T-helper 2 cell treated with Interferon-gamma antibody and Interleukin-4, amounts not matched to agents 5 μg/mL and 100 μg/mL, for 36 hours (primary cell): Measurements from ENCODE around the gene TMOD3.

ENCODE experiments used
- DNase-seq: peaks from one replicate; pipeline ENCODE4 v3.0.0; 2021; ENCODE audit warnings: low spot score
- H3K27ac Mint-ChIP-seq: one replicate; pipeline ENCODE4 v1.8.0; 2021; ENCODE audit warnings: mild to moderate bottlenecking, mixed read lengths
- H3K27me3 Mint-ChIP-seq: one replicate; pipeline ENCODE4 v1.8.0; 2021; ENCODE audit warnings: low read depth, mixed read lengths
- H3K36me3 Mint-ChIP-seq: one replicate; pipeline ENCODE4 v1.8.0; 2021; ENCODE audit warnings: low read depth, mixed read lengths
- H3K4me1 Mint-ChIP-seq: one replicate; pipeline ENCODE4 v1.8.0; 2021; ENCODE audit warnings: low read depth, mixed read lengths
- H3K4me3 Mint-ChIP-seq: one replicate; pipeline ENCODE4 v1.8.0; 2022; ENCODE audit warnings: mild to moderate bottlenecking, moderate library complexity, mixed read lengths
- H3K9me3 Mint-ChIP-seq: one replicate; pipeline ENCODE4 v1.8.0; 2021; ENCODE audit warnings: mixed read lengths

Gene TMOD3

DNA sequence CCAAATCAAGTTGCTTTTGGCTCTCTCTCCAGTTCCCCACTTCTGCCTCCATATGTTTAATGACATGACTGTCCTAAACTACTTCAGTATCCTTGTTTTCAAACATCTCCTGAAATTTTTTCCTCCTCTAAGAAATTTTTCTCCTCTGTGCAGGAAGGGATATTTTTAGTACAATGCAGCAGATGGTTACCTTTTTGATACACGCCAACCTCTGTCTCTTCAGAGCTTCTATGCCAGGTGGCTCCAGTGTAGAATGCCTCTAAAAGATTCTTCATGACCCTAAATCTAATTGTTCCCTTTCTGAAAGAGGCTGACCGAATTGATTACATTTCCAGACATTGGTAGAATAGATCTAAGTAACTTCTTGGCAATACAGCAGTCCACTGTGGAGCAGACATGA, 33.7 kb downstream of the TMOD3 start:
- no peak for DNase-seq
- H3K27ac Mint-ChIP-seq: peak overlapping the region; percentile 42
- H3K9me3 Mint-ChIP-seq: no peaks in the 10 kb centered on the region
- no peaks in the 10 kb centered on the region for H3K27me3 Mint-ChIP-seq
- peak overlapping the region; percentile 17 for H3K4me3 Mint-ChIP-seq
- peaks cover 37% of the 10 kb centered on the region for H3K4me1 Mint-ChIP-seq
- H3K36me3 Mint-ChIP-seq: peaks cover 50% of the 10 kb centered on the region

DNA sequence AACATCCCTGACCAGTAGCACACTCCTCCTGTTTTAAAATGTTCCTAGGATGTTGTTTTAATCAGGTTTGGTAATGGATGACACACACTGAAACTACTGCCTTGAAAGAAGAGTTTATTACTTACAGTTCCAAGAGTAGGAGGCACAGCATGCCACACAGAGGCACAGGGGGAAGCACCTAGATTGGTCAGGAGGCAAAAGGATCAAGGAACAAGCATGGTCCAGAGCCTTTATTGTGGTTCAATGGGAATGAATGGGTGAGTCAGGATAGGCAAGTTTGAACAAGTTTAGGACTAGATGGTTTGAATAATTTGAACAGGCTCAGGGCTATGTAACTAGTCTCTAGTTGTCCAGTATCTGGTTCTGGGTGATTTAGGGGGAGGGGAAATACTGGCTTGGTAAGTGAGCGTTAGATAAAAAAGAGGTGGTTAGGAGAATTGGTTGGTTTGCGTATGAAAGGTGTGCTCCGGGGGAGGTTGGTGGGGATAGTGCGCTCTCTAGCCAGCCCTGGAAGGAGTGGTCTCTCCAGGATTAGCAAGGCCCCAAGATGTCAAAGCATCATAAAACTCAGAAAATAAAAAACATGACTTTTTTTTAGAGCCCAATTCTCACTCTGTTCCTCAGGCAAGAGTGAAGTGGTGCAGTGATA, 35.1 kb downstream of the TMOD3 start:
- H3K36me3 Mint-ChIP-seq: peaks cover 49% of the 10 kb centered on the region

DNA sequence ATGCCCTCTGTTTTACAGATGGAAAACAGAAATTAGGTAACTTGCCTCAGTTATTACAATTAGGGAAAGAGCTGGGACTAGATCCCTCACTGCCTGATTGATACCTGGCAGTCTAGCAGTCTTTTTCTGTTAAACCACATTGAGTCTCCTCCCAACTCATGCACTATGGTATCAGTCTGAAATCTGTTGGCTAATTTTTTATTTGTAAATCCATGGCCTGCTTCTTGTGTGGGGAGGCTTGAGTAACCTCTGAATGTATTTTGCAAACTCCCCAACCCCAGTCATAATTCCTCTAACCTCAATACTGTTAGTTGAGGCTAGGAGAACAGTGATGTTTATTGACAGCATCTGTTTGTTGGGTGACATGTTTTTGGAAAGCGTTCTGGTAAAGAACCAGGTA, 35.9 kb downstream of the TMOD3 start:
- H3K4me1 Mint-ChIP-seq: peaks cover 34% of the 10 kb centered on the region
- no peak overlapping the region for H3K4me3 Mint-ChIP-seq
- DNase-seq: no peak
- H3K27me3 Mint-ChIP-seq: no peaks in the 10 kb centered on the region
- peaks cover 46% of the 10 kb centered on the region for H3K36me3 Mint-ChIP-seq
- H3K9me3 Mint-ChIP-seq: no peaks in the 10 kb centered on the region
- H3K27ac Mint-ChIP-seq: no peak overlapping the region

More for the DNA sequence above, 35.1 kb downstream of the TMOD3 start:
- Mint-ChIP-seq H3K9me3 (no peaks in the 10 kb centered on the region), H3K4me1 (peaks cover 37% of the 10 kb centered on the region), H3K27ac (no peak overlapping the region), H3K27me3 (no peaks in the 10 kb centered on the region), H3K4me3 (no peak overlapping the region)
- peak; percentile 14 for DNase-seq

DNA sequence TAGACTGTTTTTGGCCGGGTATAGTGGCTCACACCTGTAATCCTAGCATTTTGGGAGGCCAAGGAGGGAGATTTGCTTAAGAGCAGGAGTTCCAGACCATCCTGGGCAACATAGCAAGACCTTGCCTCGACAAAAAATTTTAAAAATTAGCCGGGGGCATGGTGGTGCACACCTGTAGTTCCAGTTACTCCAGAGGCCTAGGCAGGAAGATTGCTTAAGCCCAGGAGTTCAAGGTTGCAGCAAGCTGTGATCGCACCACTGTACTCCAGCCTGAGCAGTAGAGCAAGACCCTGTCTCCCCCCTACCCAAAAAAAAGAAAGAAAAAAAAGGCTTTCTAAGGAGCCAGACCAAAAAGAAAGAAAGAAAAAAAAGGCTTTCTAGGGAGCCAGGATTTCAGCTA, 36.7 kb downstream of the TMOD3 start:
- no peak for DNase-seq
- Mint-ChIP-seq H3K9me3 (no peaks in the 10 kb centered on the region), H3K4me3 (no peak overlapping the region), H3K27ac (no peak overlapping the region), H3K4me1 (peaks cover 30% of the 10 kb centered on the region), H3K36me3 (peaks cover 50% of the 10 kb centered on the region), H3K27me3 (no peaks in the 10 kb centered on the region)

DNA sequence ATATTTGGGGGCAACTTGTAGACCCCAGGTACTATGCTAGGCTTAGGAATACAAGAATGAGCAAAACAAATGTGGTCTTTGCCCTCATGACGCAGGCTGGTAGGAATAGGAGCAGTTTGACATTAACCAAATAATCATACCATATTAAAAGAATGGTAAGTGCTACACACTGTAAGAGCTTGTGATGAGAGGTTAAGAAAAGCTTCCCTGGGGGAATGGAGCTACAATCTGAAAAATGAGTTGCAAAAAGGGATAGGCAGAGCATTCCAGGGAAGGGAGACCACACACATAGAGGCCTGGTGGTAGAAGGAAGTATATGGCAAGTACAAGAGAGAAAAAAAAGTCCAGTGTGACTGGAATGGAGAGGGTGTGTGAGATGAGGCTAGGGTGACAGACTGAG, 37.3 kb downstream of the TMOD3 start:
- Mint-ChIP-seq H3K27ac (no peak overlapping the region), H3K4me1 (peaks cover 26% of the 10 kb centered on the region), H3K36me3 (peaks cover 53% of the 10 kb centered on the region), H3K9me3 (no peaks in the 10 kb centered on the region), H3K4me3 (no peak overlapping the region), H3K27me3 (no peaks in the 10 kb centered on the region)
- DNase-seq: no peak

DNA sequence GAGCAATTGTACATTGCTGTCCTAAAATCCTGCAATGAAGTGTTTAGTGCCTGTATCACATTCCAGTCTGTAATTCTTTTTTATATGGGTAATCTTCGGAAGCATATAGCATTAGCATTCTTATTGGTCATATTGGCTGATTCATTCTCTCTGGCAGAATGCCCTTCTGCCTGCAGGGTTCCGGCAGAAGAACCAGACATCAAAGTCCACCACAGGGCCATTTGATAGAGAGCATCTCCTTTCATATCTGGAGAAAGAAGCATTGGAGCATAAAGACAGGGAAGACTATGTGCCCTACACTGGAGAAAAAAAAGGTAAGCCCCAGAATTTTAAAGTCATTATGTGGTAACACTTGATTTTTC, 39.6 kb downstream of the TMOD3 start:
- Mint-ChIP-seq H3K36me3 (peaks cover 47% of the 10 kb centered on the region), H3K27ac (no peak overlapping the region), H3K4me1 (peaks cover 14% of the 10 kb centered on the region), H3K9me3 (no peaks in the 10 kb centered on the region), H3K4me3 (no peak overlapping the region), H3K27me3 (no peaks in the 10 kb centered on the region)
- DNase-seq: no peak

DNA sequence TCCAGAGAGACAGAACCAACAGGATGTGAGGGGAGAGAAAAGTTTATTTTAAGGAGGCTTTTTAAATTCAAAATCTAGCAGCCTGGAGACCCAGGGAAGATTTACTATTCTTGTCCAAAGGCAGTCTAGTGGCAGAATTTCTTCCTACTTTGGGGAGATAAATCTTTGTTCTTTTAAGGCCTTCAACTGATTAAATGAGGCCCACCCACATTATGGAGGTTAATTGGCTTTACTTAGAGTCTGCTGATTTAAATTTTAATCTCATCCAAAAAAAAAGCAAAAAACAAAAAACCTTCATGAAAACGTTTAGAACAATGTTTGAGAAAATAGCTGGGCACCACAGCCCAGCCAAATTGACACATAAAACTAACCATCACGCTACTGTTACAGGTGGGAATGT, 41.3 kb downstream of the TMOD3 start:
- Mint-ChIP-seq H3K9me3 (no peaks in the 10 kb centered on the region), H3K4me1 (peaks cover 7% of the 10 kb centered on the region), H3K27ac (no peak overlapping the region), H3K36me3 (peaks cover 41% of the 10 kb centered on the region), H3K4me3 (no peak overlapping the region), H3K27me3 (no peaks in the 10 kb centered on the region)
- no peak for DNase-seq

DNA sequence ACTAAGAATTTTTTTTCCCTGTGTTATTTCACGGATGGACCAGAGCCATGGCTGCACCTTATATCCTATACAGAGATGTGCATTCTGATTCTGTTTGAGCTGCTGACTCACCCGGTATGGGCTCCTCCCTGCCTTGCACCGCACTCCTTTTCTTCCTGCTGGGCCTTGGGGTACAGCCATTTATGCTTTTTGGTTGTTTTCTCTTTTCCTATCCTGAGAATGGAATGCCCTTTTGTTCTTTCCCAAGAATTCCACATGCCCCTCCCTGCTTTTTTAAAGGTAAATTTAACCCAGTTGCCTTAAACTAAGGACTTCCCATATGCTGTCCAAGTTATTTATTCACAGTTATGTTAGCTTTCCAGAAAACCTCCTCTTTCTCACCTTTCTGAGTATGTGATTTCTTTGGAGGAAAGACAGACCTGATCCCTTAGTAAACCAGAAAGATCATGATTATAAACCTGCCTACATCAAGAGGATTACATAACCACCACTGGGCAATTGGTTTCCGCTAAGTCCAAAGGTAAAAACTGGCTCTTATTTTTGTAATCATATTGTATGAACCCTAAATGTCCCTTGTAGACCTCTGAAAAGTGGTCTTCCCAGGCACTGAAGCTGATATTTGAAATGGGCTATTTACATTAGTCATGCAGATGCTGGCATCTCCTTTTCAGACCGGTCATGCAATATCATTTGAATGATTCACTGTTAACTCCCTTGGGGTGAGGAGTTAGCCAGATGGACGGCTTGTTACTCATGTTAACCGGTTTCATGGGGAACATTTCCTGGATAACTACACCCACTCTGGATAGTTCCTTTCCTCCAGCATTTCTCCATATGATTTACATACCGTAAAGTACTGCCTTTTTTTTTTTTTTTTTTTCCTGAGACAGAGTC, 45.5 kb downstream of the TMOD3 start:
- DNase-seq: no peak
- no peak overlapping the region for H3K4me3 Mint-ChIP-seq
- H3K27ac Mint-ChIP-seq: no peak overlapping the region
- H3K27me3 Mint-ChIP-seq: no peaks in the 10 kb centered on the region
- peaks cover 36% of the 10 kb centered on the region for H3K36me3 Mint-ChIP-seq
- H3K4me1 Mint-ChIP-seq: peaks cover 10% of the 10 kb centered on the region
- no peaks in the 10 kb centered on the region for H3K9me3 Mint-ChIP-seq

DNA sequence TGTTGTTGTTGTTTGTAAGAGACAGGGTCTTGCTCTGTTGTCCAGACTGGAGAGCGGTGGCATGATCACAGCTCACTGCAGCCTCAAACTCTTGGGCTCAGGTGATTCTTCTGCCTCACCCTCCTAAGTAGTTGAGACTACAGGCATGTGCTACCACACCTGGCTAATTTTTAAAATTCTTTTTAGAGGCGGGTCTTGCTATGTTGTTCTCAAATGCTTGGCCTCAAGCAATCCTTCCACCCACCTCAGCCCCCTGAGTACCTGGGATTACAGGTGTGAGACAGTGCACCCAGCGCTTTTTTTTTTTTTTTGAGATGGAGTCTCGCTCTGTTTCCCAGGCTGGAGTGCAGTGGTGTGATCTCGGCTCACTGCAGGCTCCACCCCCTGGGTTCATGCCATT, 46.7 kb downstream of the TMOD3 start:
- Mint-ChIP-seq H3K4me1 (peaks cover 10% of the 10 kb centered on the region), H3K9me3 (no peaks in the 10 kb centered on the region), H3K27ac (no peak overlapping the region), H3K27me3 (no peaks in the 10 kb centered on the region), H3K4me3 (no peak overlapping the region), H3K36me3 (peaks cover 29% of the 10 kb centered on the region)
- no peak for DNase-seq

DNA sequence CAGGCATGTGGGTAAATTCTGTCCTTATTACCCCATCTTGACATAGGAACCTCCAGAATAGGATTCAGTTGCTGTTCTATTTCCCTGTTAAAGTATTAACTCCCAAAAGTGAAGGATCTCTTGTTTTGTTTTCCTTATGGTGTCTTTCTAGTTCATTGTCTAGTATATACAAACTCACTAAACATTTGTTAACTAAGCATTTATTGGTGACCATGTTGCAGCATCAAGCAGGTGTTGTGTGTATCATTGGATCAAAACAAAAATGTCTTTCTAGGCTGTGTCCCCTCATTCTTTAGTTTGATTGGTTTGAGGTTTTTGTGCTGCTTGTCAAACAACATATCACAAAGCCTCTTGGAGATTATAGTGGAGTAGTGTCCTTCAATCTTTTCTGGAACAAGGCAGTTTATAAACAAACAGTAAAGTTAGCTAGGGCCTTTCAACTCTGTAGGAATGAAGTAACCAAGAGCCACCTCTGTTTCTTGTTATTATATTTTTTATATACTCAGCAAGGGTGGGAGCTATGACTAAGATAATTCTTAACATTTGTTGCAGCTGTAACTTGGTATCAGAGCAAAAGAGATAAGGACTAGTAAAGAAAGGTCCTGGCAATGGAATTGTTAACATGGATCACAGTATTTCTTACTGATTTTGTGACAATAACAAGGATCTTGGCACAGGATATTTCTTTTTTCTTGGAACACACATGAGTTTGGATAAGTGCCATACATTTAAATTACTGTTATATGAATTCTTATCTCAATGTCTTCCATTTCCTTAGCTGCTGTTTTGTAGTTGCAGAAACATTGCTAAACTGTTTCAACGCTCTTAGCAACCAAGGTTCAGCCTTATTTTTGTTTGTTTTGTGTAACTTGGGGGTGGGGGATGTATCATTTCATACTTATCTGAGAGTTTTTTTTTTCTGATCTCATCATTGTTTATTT, 49.3 kb downstream of the TMOD3 start:
- Mint-ChIP-seq H3K27ac (no peak overlapping the region), H3K4me3 (no peak overlapping the region), H3K4me1 (peaks cover 10% of the 10 kb centered on the region), H3K9me3 (no peaks in the 10 kb centered on the region), H3K27me3 (no peaks in the 10 kb centered on the region), H3K36me3 (peaks cover 22% of the 10 kb centered on the region)
- no peak for DNase-seq

DNA sequence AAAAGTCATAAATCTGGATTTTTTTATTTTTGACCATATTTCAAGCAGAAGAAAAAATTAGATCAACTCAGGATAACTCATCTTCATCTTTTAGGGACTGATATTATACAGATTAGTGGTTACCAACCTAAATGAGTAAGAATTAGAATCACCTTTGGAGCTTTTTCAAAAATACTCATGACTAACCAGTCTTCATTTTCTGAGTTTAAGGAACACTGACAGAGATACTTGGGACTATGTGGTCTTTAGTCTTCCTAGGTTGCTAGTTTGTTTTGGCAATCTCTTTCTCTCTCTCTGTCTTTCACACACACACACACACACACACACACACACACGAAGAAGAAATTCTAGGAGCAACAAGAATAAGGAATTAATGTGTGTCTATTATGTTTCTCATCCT, 50.1 kb downstream of the TMOD3 start:
- H3K4me3 Mint-ChIP-seq: no peak overlapping the region
- DNase-seq: no peak

DNA sequence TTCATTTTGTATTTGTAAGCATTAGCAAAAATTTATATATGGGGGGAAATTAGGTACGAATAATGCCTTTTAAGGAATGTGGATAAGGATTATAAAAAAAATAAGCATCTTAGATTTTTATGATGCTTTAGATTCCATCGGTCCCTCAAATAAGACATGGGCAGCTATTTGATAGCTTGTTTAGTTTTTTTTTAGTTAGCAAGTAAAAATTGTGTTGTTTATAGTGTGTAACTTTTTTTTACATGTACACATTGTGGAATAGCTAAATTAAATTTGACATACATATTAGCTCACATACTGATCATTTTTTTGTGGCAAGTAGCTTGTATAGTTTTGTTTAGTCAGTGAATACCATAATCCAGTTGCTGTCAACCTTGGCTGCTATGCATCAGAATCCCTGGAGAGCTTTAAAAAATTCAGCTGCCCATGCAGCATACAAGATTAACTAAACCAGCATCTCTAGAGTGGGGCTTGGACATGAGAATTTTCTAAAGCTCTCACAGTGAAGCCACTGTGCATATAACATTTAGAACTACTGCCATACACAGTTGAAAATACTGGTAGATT, 53.9 kb downstream of the TMOD3 start:
- Mint-ChIP-seq H3K27me3 (no peaks in the 10 kb centered on the region), H3K9me3 (no peaks in the 10 kb centered on the region), H3K4me1 (peaks cover 7% of the 10 kb centered on the region), H3K4me3 (no peak overlapping the region), H3K27ac (no peak overlapping the region), H3K36me3 (peaks cover 20% of the 10 kb centered on the region)
- DNase-seq: no peak

More for the DNA sequence above, 50.1 kb downstream of the TMOD3 start:
- Mint-ChIP-seq H3K36me3 (peaks cover 23% of the 10 kb centered on the region), H3K27me3 (no peaks in the 10 kb centered on the region), H3K4me1 (peaks cover 10% of the 10 kb centered on the region), H3K9me3 (no peaks in the 10 kb centered on the region), H3K27ac (no peak overlapping the region)

DNA sequence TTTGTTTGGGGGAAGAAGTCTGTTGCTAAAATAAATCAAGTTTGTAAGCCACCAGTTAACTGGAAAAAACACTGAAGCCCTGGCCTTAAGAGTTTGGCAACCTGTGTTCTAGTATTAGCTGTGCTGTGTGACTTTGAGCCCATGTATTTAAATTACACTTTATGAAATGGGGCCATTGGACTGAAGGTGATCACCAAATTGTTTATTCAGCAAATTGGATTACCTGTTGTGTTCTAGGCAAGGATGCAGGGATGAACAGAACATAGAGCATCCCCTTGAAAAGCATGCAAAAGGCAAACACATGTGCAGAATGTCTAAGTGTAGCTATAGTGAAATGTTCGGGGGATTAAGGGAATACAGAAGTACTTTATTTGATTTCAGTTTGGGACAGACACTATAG, 54.6 kb downstream of the TMOD3 start:
- no peak for DNase-seq
- H3K4me1 Mint-ChIP-seq: peaks cover 3% of the 10 kb centered on the region
- peaks cover 21% of the 10 kb centered on the region for H3K36me3 Mint-ChIP-seq
- H3K4me3 Mint-ChIP-seq: no peak overlapping the region
- no peaks in the 10 kb centered on the region for H3K9me3 Mint-ChIP-seq
- no peak overlapping the region for H3K27ac Mint-ChIP-seq
- no peaks in the 10 kb centered on the region for H3K27me3 Mint-ChIP-seq
